ENCODE results near the gene KRTAP5-3.

The KRTAP5-3 gene

DNA sequence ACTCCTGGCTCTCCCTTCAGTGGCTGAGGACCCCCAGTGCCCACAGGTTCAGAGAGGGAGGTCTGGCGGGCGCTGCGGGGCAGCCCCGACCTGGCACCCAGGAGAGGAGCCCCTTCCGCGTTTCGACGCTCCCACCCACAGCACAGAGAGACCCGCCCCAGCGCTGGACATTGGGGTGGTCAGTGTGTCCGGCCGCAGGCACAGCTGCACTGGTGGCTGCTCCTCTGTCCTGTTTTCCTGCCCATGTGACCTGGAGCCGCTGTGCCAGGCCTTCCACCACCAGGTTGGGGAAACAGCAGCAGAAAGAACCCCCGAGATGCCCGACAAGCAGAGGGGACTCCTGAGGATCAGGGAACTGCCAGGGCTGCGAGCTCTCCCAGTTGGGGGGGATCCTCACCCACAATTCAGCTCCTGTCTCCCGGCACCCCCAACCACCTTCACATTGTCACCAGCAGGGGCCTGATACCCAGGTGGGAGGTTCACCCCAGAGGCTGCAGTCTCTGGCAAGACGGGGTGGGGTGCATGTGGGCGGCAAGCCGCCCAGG is 35.0 kb upstream of the KRTAP5-3 start:
- no peak for DNase-seq

DNA sequence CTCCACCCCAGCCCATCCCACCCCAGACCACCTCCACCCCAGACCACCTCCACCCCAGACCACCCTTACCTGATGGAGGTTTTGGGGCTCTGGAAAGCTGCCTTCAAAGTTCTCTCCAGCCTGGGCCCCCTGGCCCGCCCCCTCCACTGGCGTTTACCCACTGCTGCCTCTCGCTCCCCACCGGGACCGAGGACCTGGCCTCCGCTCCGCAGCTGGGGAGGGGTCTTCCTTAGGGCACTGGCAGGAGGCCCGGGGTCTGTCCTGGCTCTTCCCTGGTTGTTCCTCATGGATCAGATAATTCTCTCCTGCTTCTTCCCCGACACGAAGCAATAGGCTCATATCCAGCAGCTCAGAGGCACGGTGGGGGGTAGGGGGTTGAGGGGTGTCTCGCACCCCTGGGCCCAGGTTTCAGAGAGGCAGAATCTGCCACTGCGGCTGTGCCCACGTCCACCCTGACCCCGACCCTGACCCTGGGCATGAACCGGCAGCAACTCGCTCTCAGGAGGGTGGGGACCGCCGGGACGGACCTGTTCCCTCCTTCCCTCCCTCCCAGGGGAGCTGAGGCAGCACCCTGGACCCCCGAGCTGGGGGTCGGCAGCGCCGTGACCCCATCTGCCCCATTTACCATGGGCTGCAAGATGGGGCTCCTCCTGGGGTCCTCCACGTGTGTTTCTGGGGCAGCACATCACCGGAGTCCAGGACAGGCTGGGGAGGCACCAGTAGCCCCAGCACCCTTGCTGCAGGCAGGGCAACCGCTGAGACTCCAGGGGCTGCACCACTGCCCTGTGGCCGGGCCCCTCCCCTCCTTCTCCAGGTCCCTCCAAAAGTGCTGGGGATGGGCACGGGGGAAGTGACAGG is 34.3 kb upstream of the KRTAP5-3 start:
- no peak for DNase-seq

DNA sequence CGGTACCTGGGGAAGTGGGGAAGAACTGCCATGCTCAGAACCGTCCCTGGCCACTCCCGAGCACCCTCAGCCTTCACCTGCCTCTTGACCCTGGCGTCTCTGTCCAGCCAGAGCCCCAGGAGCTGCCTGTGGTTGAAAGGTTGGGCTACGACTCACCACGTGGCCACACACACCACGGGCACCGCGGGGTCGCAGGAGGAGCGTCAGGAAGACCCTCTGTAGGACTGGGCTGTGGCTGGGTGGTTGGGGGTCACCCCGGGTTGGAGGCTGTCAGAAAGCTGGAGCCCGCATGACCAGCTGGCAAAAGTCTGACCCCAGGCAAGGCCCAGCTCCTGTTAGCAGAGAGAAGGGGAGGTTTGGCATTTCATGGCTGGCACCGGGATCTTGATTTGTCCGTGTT is 32.8 kb upstream of the KRTAP5-3 start:
- DNase-seq, result no peak

DNA sequence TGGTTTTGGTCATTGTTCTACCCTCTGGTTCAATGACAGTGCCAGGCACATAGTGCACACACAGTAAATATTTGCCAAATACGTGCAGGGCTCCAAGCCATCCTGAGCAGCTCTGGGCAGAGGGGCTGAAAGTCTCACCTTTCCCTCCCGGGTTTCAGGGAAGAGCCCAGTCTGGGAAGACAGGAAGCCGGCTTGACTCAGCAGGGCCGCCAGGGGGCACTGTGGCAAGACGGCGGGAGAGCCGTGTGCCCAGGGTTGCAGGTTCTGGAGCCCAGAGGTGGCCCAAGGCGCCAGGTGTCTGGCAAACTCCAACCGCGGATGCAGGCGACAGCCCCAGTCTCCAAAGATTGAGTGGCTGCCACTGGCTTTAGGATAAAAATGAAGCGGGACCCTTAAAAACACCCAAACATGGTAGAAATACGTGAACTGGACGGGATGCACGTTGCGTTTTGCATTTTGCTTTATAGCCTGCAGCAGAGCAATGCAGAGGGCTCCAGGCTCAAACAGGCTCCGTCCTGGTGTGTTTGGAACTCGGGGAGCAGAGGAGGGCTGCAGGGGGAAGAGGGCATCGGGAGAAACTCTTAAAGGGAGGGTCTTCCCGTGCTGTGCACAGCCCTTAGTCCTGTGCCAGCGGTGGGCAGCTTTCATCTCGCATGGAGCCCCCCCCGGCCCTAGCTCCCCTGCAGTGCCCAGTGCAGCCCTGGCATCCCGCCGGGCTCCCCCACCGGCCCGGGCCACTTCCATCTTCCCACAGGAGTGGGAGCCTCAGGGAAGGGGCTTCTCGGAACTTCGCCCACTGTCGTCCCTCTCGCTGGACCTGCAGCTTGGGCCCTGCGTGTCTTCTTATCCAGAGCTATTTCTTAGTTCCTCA is 32.0 kb upstream of the KRTAP5-3 start:
- no peak for DNase-seq

DNA sequence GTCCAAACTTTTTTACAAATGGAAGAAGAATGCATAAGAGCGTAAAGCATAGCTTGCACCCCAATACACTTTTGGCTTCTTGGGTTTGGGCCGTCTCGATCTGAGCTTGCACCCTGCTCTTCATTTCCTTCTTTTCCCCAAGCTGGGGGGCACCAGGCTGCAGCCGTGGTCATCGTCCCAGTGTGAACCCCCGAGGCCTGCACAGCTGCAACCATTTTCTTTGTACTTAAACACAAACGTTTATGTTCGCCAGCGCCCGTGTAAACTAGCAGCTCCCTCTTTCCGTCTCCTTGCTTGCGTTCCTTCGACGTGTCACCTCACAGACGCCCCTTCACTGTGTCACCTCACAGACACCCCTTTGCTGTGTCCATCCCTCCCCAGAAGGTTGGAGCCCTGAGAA is 31.4 kb upstream of the KRTAP5-3 start:
- no peak for DNase-seq

DNA sequence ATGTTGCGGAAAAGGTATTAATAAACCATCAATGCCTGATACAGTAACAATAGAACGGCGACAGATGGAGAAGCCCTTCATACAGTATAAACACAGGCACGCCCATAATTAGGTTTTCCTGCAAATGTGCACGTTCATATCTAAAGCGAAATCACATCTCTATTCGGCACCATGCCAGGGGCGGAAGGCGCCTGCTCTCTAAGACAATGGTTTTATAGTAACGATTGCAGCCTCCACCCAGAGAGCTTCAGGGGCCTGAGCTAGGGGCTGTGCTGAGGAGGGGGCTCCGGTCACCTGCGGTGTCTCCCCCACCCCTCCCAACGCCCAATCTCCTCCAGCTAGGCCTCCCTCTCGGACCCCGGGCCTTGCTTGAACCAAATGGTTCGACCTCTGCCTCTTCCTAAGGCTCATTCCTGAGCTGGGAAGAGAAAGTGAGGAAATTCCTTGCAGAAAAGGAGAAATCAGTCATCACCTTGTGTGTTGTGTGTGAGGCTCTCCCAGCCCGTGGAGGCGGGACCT is 30.9 kb upstream of the KRTAP5-3 start:
- DNase-seq, result no peak

DNA sequence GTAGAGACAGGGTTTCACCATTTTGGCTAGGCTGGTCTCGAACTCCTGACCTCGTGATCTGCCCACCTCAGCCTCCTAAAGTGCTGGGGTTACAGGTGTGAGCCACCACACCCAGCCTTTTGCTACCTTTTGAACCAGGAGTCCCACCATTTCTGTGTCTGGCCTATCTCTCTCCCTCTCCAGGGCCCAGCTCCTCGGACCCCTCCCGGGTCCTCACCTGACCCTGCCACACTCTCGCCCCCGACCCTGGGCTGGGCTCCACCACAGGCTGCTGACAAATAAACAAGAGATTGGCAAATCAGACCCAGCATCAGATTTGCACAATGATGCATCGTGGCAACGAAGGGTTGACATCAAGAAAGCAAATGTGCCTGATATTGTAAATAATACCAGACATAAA is 30.1 kb upstream of the KRTAP5-3 start:
- DNase-seq, result no peak

DNA sequence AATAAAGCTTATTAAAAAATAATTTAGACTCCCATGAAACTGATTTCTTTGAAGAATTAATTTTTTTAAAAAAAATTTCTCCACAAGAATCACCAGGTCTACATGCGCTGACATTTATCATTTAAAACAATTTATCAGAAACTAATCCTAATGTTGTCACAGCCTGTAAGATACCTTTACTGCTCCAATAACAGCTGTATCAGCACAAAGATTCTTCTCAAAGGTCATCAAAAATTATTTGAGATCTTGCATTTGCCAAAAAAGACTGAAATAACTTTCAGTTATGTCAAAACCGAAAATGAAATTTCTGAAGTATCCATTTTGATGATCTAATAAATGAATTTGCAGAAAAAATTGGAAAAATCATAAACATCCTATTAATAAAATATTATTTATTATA is 29.4 kb upstream of the KRTAP5-3 start:
- no peak for DNase-seq

DNA sequence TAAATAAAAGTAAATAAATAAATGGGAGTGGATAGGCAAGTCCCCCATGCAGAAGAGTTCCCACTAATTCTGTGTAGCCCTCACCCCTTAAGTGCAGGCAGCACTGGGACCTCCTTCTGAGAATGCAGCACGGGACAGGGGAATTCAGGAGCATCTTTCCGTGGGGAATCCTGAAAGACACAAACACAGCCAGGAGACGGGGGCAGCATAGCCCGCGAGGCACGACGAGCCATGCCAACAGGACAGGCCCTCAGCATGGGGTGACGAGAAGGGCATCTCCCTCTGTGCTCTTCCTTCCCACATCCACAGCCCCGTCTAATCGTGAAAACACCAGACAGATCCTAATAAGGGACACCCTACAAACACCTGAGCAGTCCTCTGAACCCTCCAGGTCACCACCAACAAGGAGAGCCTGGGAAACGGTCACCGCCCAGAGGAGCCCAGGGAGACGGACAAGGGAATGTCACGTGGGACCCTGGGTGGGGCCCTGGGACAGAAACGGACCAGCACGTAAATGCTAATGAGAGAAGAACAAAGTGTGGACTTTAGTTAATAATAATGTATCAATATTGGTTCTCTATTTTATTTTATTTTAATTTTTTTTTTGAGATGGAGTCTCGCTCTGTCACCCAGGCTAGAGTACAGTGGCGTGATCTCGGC is 28.2 kb upstream of the KRTAP5-3 start:
- no peak for DNase-seq

DNA sequence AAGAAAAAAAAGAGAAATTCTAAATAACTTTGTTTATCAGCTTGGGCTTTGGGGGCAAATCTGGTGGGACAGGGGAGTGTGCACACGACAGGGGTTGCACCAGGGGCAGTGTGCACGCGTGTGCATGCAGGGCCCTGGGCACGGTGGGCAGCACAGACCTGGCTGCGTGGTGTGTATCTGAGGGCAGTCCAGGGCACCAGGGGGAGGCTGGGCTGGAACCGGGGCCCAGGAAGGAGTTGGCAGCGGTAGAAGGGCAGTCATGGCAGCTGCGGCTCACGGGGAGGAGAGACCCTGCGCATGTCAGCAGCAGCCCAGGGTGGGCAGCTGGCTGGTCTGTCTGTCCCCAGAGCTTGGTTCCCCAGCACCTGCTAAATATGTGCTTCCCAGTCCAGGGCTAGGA is 25.6 kb upstream of the KRTAP5-3 start:
- no peak for DNase-seq

DNA sequence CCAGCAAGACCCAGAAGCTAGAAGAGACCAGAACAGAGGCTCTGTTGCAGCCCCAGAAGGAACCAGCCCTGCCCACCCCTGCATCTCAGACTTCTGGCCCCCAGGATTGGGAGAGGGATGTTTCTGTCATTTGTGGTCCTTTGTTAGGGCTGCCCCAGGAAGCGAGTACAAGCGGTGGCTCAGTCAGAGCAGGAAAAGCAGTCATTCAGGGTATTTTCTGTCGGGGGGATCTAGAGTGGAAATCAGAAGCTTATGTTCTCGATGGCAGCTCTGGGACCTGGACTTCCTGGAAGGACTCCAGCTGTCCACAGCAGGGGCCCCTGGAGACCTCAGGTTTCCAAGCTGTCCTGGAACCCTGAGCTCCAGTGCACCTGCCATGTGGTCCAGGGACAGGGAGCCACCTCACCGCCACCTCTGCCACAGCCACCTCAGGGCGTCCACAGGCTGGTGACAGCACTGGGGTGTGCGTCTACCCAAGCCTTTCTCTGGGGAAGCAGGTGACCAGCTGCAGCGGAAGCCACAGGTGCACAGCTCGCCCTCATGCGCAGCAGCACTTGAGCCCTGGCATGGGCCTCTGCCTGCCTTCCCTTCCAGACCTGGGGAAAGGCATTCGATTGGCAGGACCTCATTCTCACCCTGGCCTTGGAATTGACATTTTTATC is 23.9 kb upstream of the KRTAP5-3 start:
- DNase-seq, result no peak

DNA sequence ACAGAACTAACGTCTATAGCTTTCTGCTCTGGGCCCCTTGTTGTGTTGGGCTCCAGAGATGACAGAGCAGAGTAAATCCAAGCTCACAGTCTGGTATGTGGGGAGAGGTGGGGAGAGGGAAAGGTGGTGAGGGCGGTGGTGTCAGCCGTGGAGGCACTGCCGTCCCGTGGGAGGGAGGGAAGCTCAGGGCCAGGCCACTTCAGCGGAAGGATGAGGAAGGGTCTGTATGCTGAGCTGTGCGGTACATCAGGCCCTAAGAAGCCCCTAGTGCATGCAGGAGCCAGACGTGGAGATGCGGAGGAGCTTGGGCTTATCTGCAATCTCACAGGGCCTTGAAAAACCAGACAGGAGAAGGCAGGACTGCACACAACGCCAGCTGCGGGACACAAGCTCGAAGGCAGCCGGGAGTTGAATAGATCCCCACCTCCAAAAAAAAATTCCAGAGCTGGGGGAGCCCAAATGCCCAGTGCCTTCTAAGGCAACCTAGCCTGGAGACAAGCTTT is 22.9 kb upstream of the KRTAP5-3 start:
- no peak for DNase-seq

DNA sequence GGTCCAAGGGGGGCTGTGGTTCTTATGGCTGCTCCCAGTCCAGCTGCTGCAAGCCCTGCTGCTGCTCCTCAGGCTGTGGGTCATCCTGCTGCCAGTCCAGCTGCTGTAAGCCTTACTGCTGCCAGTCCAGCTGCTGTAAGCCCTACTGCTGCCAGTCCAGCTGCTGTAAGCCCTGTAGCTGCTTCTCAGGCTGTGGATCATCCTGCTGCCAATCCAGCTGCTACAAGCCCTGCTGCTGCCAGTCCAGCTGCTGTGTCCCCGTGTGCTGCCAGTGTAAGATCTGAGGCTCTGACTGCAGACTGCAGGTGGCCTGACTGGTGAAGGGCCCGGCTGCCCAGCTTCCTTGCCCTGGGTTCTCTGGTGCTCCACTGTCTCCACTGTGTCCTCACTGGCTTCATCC is 22.0 kb upstream of the KRTAP5-3 start:
- DNase-seq, result no peak

DNA sequence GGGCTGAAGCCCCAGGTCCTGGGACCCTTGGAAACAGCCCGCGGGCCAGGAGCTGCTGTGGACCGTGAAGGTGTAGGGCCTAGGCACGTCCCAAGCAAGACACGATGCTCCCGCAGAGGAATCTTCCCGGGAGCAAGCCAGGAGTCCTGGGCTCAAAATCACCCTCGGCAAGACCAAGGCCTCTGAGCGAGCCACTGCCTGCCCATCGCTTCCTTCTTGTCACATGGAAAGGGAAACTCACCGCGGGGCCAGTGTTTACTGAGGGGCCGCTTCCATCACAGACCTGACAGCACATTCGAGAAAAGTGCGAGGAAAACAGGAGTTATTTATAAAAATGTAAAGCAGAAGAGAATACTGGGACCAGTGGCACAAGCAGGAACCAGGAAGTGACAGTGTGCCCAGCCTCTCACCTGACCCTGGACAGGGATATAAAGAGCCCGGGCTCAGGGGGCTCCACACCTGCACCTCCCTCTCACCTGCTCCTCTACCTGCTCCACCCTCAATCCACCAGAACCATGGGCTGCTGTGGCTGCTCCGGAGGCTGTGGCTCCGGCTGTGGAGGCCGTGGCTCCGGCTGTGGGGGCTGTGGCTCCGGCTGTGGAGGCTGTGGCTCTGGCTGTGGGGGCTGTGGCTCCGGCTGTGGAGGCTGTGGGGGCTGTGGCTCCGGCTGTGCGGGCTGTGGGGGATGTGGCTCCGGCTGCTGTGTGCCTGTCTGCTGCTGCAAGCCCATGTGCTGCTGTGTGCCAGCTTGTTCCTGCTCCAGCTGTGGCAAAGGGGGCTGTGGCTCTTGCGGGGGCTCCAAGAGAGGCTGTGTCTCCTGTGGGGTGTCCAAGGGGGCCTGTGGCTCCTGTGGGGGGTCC is 21.3 kb upstream of the KRTAP5-3 start, which contains the start of gene KRTAP5-5:
TSS of gene KRTAP5-5 (plus strand) at position 450 of the 860 bp plus-strand sequence. CDS start at position 516, 66 bp downstream.
- no peak for DNase-seq

DNA sequence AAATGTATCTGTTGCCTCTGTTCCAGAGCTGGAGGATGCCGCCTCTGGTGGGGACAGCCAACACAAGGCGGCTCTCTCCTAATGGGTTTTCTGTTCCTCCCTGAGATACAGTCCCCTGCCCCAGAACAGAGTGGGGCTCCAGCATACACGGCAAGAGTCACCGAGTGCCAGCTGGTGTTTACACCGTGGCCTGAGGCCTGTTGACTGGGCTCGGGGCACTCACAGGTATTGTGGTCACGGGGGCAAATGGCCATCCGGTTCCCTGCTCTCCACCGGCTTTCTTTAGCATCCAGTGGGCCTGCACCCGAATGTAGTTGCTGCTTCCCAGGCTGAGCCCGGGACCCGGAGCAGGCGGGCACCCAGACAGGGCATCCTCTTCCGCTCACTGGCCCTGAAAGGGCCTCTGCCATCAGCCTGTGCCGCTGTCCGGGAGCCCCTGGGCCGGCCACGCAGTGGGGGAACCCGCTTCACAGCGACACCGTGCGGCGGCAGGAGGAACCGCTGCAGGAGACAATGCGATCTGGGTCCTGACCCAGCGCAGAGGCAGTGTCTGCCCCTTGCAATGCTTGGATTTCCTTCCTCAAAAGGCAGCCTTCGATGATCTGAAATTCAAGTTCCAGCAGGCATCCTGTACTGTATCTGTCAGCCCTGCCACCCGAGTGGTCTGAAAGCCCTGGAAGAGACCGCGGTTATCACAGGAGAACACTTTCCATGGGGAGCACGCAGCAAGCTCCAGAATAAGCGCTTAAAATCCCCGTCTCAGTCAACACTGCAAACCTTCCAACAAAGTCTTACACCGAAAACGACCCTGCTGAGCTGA is 20.5 kb upstream of the KRTAP5-3 start:
- no peak for DNase-seq

DNA sequence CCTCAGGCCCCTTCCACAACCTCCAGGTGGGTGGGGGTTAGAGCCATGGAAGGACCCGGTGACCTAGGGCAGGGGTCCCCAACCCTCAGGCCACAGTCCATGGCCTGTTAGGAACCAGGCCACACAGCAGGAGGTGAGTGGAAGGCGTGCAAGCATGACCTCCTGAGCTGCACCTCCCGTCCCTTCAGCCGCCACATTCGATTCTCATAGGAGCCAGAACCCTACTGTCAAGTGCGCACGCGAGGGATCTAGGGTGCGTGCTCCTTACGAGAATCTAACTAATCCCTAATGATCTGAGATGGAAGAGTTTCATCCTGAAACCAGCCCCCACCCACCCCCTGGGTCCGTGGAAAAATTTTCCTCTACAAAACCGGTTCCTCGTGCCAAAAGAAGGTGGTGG is 17.3 kb upstream of the KRTAP5-3 start:
- no peak for DNase-seq

DNA sequence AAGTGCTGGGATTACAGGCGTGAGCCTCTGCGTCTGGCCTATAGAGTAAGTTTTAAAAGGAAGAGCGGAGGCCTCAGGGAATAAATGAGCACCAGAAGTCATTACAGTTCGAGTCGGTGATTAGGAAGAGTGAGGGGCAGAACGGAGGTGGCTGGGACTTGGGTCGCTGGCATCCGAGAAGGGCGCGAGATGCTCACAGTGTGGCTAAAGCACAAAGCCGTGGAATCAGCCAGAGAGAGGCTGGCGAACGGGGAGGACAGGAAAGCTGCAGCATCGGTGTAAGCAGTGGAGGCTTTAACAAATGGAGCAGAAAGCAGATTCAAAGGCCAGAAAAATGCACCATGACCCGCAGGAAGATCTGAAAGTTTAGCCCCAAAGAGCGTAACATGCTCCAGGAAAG is 16.4 kb upstream of the KRTAP5-3 start:
- no peak for DNase-seq

DNA sequence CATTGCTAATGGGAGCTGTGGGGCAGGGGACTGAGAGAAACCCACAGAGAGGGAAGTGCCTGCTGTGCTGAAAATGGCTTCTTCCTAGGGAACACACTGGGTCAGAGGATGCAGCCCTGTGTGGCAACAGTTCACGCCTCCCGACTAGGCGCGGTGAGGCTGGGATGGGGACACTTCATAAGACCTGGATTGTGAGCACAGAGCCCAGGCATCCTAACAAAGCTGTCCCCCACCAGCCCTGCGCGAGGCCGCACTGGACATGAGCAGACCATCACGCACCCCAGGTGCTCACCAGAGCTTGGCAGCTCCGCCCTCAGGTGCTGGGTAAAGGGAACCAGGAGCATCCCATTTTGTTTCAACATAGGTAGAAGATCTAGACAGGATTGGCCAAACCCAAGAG is 15.5 kb upstream of the KRTAP5-3 start:
- DNase-seq, result no peak

DNA sequence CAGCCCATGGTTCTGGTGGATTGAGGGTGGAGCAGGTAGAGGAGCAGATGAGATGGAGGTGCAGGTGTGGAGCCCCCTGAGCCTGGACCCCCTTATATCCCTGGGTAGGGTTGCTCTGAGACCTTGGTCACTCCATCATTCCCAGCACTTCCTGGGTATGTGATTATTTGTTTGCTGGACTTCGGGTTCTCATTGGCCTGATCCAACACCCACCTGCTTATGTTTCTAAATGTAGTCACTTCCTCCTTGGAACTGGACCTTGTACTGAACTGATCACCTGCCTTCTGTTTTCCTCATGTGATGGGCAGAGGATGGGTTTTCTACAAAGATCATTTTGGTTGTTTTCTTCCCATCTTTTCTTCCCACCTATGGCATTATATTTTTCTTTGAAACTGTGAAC is 13.8 kb upstream of the KRTAP5-3 start, which contains the start of gene KRTAP5-4:
TSS of gene KRTAP5-4 (minus strand) at position 53 of the 400 bp plus-strand sequence. CDS start at position 8, 45 bp downstream.
- DNase-seq, result no peak

DNA sequence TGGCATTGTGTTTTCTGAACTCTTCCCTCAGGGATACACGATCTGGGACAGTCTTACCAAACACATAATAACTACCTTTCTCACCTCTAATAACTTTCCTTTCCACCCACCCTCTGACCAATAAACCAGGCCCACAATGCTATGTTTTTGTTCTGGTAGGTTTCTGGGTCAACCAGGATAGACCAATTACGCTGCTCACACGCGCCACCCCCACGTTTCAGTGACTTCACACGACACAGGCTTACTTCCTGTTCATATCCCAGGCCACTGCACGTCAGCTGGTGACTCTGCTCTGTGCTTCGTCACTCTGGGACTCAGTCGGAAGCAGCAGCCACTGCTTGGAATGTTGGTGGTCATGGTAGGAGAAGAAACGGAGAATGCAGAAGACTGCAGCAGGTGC is 11.2 kb upstream of the KRTAP5-3 start:
- DNase-seq, result no peak

Data from fibroblast of skin of abdomen (primary cell).